HG03457 (cell line): ENCODE data around the gene TECTB.
"Not testable (repeated sequence)": the region's sequence is repeated elsewhere in the genome, so short reads cannot be mapped to it uniquely, and the experiment has no call there.

Experiments
- ATAC-seq: cut with Tn5 transposase; IDR thresholded peaks from one replicate; pipeline ENCODE4 v1.9.1; 2021; ENCODE audit warnings: moderate number of reproducible peaks; ENCODE audit not compliant: unreplicated experiment

TECTB gene

GRCh38 chr10:112283100-112283499 is at the start of gene TECTB:
Gene TECTB, plus strand, starts transcription at chr10:112283400. Its CDS starts 335 bp downstream, at chr10:112283735.
- ATAC-seq: no peak

- no peak for ATAC-seq
Measured at GRCh38 chr10:112235141-112235540, 48.1 kb upstream of the TECTB start.

DNA sequence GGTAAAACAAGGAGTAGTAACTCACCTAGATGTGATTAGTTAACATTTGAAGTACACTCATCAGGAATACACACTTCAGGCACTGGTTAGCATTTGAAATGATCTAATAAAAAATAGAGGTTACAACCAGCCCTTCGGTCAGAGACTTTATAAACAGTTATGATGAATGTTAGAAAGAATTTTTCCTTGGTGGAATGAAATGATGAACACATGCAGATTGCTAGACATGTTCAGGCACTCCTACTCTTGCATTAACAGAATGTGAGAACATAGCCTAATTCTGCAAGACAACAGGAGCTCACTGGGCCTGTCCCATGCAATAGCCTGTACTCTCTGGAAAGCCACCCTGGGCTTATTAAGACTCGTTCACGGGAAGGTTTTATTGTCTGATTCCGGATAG is 47.3 kb upstream of the TECTB start:
- no peak for ATAC-seq

- no peak for ATAC-seq
Measured at GRCh38 chr10:112236486-112236885, 46.7 kb upstream of the TECTB start.

GRCh38 chr10:112239347-112239746 is 43.9 kb upstream of the TECTB start:
- ATAC-seq: no peak

GRCh38 chr10:112240441-112240840 is 42.8 kb upstream of the TECTB start:
- no peak for ATAC-seq

GRCh38 chr10:112241651-112242341 is 41.4 kb upstream of the TECTB start:
- ATAC-seq: no peak

GRCh38 chr10:112242769-112243168 is 40.4 kb upstream of the TECTB start:
- no peak for ATAC-seq

DNA sequence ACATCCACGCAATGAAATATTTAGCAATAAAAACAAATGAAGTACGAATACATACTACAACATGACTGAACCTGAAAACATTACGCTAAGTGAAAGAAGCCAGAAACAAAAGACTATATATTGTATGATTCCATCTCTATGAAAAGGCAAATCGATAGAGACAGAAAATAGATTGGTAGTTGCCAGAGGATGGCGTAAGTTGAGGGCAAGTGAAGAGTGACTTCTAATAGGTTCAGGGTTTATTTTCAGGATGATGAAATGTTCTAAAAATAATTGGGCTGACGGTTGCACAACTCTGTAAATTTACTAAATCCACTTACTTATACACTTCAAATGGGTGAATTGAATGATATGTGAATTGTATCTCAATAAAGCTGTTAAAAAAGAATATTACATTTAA is 39.5 kb upstream of the TECTB start:
- no peak for ATAC-seq

DNA sequence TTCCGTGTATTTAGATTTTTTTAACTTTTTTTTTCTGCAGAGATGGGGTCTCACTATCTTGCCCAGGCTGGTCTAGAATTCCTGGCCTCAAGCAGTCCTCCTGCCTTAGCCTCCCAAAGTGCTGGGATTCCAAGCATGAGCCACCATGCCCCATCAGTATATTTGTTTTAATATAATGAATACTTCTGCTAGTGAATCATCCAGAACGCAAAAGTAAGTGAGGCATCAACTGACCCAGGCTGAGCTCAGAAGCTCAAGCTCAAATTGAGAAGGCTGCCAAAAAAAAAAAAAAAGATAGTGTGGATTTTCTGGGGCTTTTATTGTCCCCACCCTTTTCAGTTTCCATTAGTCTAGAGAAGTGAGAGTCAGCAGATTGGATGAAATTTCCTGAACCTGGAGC is 39.0 kb upstream of the TECTB start:
- no peak for ATAC-seq

- ATAC-seq: no peak
Measured at GRCh38 chr10:112247791-112248190, 35.4 kb upstream of the TECTB start.

DNA sequence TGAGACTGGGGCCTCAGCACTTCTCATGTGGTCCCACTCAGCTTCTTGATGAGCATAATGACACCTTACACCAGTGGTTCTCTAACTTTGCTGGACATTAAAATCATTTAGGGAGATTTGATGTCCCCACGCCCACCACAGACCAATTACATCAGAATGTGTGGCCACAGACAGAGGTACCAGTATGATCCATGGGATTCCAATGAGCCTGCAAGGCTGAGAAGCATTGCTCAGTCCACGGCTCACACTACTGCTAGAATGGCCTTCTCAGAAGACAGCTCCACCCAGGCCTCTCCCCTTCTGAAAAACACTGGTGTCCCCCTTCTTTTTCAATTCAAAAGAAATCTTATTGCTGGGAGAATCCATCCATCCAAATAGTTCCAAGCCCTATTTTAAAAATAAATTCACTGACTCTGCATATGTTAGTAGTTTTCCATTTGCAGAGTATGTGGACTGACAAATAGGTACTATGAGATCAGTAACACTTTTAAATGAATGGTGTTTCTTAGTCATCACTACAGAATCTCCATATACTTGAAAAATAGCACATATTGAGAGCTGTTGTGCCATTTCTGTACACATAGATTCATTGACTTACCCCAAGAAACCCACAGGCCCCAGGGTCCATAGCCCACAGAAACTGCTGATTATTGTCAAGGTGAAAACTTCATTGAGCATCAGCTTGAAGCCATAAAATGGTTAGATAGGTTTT is 34.5 kb upstream of the TECTB start:
- no peak for ATAC-seq

GRCh38 chr10:112249722-112250121 is 33.5 kb upstream of the TECTB start:
- no peak for ATAC-seq

GRCh38 chr10:112250555-112250954 is 32.6 kb upstream of the TECTB start:
- ATAC-seq: no peak

DNA sequence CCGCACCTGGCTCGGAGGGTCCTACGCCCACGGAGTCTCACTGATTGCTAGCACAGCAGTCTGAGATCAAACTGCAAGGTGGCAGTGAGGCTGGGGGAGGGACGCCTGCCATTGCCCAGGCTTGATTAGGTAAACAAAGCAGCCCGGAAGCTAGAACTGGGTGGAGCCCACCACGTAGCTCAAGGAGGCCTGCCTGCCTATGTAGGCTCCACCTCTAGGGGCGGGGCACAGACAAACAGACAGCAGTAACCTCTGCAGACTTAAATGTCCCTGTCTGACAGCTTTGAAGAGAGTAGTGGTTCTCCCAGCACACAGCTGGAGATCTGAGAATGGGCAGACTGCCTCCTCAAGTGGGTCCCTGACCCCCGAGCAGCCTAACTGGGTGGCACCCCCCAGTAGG is 32.0 kb upstream of the TECTB start:
- not testable (repeated sequence) for ATAC-seq

DNA sequence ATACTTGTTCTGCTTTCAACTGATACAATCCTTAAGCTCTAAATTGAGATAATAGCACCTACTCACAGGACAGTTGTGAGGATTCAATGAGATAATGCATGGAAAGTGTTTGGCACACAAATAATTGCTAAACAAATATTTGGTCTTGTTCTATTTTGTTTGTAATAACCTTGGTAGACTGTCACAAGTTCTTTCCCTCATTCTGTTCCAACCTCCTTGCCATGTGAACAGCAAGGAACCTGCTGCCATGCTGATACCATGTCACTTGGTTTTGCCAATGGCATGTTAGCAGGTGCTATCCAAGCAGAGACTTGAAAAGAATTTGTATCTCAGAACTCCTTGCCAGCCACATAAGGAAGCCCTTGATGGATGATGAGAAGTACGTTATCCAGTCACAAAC is 24.8 kb upstream of the TECTB start:
- no peak for ATAC-seq

GRCh38 chr10:112259688-112260087 is 23.5 kb upstream of the TECTB start:
- no peak for ATAC-seq

- ATAC-seq: no peak
Measured at GRCh38 chr10:112260831-112261230, 22.4 kb upstream of the TECTB start.

GRCh38 chr10:112261281-112261822 is 21.8 kb upstream of the TECTB start:
- no peak for ATAC-seq

DNA sequence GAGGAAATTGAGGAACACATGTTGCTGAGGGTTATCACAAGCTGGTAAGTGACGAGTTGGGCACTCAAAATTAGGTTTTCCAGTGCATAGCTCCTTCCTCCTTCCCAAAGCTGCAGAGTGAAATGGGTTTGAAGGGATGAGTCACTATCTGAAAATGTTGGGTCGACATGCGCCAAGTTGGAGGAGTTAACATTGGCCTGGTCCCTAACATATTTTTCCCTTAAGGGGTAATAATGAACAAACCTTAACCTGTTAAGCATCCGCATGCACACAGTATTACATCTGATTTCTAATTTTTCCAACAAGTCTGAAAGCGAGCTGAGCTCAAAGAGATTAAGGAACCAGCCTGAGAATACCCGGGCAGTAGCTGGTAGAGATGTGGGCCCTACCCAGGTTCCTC is 20.7 kb upstream of the TECTB start:
- ATAC-seq: no peak

DNA sequence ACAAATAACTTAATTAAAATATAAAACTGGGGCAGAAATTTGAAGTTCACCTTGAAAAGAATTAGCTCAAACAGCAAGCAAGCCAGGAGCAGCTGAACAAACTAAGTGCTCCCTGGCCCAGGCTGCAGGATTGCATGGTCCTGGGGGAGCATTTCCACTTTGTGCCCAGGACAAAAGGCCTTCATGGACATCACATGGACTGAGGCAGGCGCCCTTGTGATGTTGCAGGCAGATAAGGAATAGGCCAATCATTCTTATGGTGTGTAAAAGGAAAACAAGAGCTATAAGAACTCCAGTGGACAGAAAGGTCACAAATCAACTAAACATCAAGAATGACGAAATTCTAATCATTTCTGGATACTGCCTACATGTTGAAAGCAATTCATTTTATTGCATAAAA is 17.5 kb upstream of the TECTB start:
- ATAC-seq: no peak

GRCh38 chr10:112269266-112269665 is 13.9 kb upstream of the TECTB start:
- no peak for ATAC-seq
